ENCODE data around the gene FBXL7. TPM values are rescaled to one million over a fixed set of nuclear protein-coding genes. Genes with fewer than 3 reads are reported as not detected.

The FBXL7 gene
- total and polyA plus RNA-seq, 2 of the 8 experiments (the other 6 are each of a cell fraction or from before 2014, with no cell fraction given) = 17.7 to 17.8 TPM

- Histone ChIP-seq H3K18ac (ENCODE audit: extremely low read depth, low read length) (no peak overlapping the region), H2BK5ac (ENCODE audit: low read depth, low read length) (no peak overlapping the region), H2BK120ac (replicated peaks; ENCODE audit: low read depth, low read length) (no peak overlapping the region), H3K4me1 (replicated peaks in 1 of 4; ENCODE audit: control insufficient read depth in 3 of 4, insufficient read depth in 4 of 4, low read length in 3 of 4) (no peaks in the 10 kb centered on the region; a peak in 1 of 7 replicates), H3K23me2 (ENCODE audit: low read depth, low read length) (no peaks in the 10 kb centered on the region), H4K8ac (ENCODE audit: extremely low read depth, insufficient read depth, low read length) (no peak overlapping the region), H3K4me3 (ENCODE audit: extremely low read depth in 1 of 4, insufficient read depth in 2 of 4, low read depth in 3 of 4, low read length in 4 of 4) (no peak overlapping the region), H3K14ac (ENCODE audit: insufficient read length) (no peak overlapping the region), H4K5ac (ENCODE audit: insufficient read length, low read depth, low read length) (no peak overlapping the region), H2BK20ac (ENCODE audit: low read length) (no peak overlapping the region), H3K4ac (replicated peaks; ENCODE audit: insufficient read length, low read depth, low read length) (no peak overlapping the region), H3K27ac (ENCODE audit: low read depth, low read length) (no peak overlapping the region), H3K4me2 (ENCODE audit: insufficient read depth in 1 of 2, low read depth in 2 of 2, low read length in 2 of 2) (no peak overlapping the region), H2BK15ac (ENCODE audit: low read length) (no peak overlapping the region), H3K36me3 (ENCODE audit: control insufficient read depth in 2 of 4, insufficient read depth in 4 of 4, low read length in 3 of 4) (no peaks in the 10 kb centered on the region), H2BK12ac (ENCODE audit: low read depth, low read length) (no peak overlapping the region), H3K79me1 (ENCODE audit: low read depth, low read length) (peaks cover 4% of the 10 kb centered on the region; the same call in 1 of the 2 replicates), H4K91ac (replicated peaks; ENCODE audit: insufficient read length, low read length) (no peak overlapping the region), H2AK5ac (ENCODE audit: low read depth, low read length) (no peak overlapping the region), H3K9me3 (ENCODE audit: insufficient read depth in 2 of 2, low read depth in 1 of 2, low read length in 1 of 2) (no peaks in the 10 kb centered on the region; a peak in 1 of 4 replicates), H3K23ac (ENCODE audit: insufficient read length) (no peak overlapping the region), H4K20me1 (replicated peaks in 1 of 2; ENCODE audit: control insufficient read depth in 1 of 2, insufficient read depth in 2 of 2, low read length in 2 of 2) (no peaks in the 10 kb centered on the region), H3K27me3 (replicated peaks in 1 of 4; ENCODE audit: control insufficient read depth in 3 of 4, extremely low read depth in 1 of 4, insufficient read depth in 3 of 4, low read length in 3 of 4) (no peaks in the 10 kb centered on the region), H3K56ac (replicated peaks; ENCODE audit: insufficient read length, low read depth, low read length) (no peak overlapping the region), H2AFZ (ENCODE audit: low read length) (no peak overlapping the region), H3K79me2 (ENCODE audit: control insufficient read depth in 1 of 2, insufficient read depth in 2 of 2, low read length in 2 of 2) (peaks cover 0 to 9% of the 10 kb centered on the region in 2 experiments; a peak in 3 of 4 replicates), H3K9ac (replicated peaks in 1 of 4; ENCODE audit: extremely low read depth in 1 of 4, low read depth in 3 of 4, low read length in 3 of 4) (no peak overlapping the region)
- DNase-seq (ENCODE audit: low read depth in 1 of 2, low spot score in 2 of 2) (no peak), FAIRE-seq (no peak)
- no peak for TF ChIP-seq GABPA (IDR thresholded peaks at IDR 0.05; ENCODE audit: borderline replicate concordance, insufficient read depth, low read length)
- TF ChIP-seq ZNF274 (IDR thresholded peaks at IDR 0.05; ENCODE audit: borderline replicate concordance, extremely low read depth, low read length) = no peak
- no peak for TF ChIP-seq SRF (IDR thresholded peaks at IDR 0.05; ENCODE audit: low read depth, low read length)
- no peak for TF ChIP-seq SIX5 (IDR thresholded peaks at IDR 0.05; ENCODE audit: low read depth, low read length)
- TF ChIP-seq TBP (IDR thresholded peaks at IDR 0.05; ENCODE audit: low read depth, low read length) = no peak
- TF ChIP-seq RXRA (IDR thresholded peaks at IDR 0.05; ENCODE audit: insufficient read depth, low read depth, low read length) = no peak
- TF ChIP-seq ATF2 (IDR thresholded peaks at IDR 0.05; ENCODE audit: low read length) = no peak
- TF ChIP-seq CREB1 (IDR thresholded peaks at IDR 0.05) = no peak
- TF ChIP-seq RAD21 (IDR thresholded peaks at IDR 0.05 in 1 of 2, conservative IDR thresholded peaks at IDR 0.05 in 1 of 2; ENCODE audit: low read depth in 2 of 2, low read length in 2 of 2) = no peak
- ChIA-PET CTCF (ENCODE audit: partially characterized antibody) (interaction anchor here (1.1 to 2.8 kb wide), 4 partner anchors 16 to 80 kb away, joined by 4 to 11 read pairs (median 5); no protein-coding TSS in a partner anchor), POLR2A (ENCODE audit: partially characterized antibody) (no interaction called here)
- WGBS, 2 experiments (ENCODE audit: extremely low coverage in 1 of 2, insufficient coverage in 1 of 2, insufficient read length in 1 of 2, insufficient replicate concordance in 2 of 2, low coverage in 1 of 2, low lambda C conversion rate in 2 of 2, missing lambda C conversion rate in 1 of 2) = 94% methylated on average over 4 of the region's 4 CpGs; no CpG with 5 or more reads in 1 of the 2 experiments
Measured at GRCh38 chr5:15614679-15615078, 114.7 kb downstream of the FBXL7 start.

Measured in H1 (cell line).